ENCODE results near the gene OGA.

The OGA gene

DNA sequence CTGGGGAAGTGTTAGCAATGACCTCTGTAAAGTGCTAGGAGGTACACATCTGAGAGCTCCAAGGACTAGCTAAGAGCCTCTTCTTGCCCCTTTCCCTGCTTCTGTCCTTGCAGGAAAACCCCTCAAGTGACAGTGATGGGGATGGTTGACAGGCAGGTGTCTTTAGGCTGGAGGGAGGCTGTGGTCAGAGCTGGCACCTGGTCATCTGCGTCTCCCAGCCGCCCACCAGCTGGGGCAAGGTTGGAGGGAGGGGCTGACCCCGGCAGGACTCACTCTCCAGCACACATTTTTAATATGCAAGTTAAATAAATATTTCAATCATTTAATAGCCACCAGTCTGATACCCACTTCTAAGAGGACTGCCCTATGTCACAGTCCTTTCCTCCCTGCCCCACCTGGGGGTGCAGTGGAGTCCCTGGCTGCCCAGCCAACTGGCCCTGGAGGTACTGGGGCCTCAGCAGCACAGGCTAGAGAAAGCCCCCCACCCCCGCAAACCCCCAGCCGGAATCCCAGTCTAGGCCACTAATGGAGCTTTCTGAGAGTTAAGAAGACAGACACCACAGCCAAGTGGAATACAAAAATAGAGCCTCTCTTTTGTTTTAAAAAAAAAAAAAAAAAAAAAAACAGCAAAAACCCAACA lies 48.6 kb downstream of the OGA start:
- no peaks in the 10 kb centered on the region for H3K9me3 ChIP-seq
- peaks cover 0 to 67% of the 10 kb centered on the region in 2 donors for H3K27me3 ChIP-seq
- DNase-seq: no peak
- no peak overlapping the region for H3K27ac ChIP-seq
- TF ChIP-seq, protein P1, sequence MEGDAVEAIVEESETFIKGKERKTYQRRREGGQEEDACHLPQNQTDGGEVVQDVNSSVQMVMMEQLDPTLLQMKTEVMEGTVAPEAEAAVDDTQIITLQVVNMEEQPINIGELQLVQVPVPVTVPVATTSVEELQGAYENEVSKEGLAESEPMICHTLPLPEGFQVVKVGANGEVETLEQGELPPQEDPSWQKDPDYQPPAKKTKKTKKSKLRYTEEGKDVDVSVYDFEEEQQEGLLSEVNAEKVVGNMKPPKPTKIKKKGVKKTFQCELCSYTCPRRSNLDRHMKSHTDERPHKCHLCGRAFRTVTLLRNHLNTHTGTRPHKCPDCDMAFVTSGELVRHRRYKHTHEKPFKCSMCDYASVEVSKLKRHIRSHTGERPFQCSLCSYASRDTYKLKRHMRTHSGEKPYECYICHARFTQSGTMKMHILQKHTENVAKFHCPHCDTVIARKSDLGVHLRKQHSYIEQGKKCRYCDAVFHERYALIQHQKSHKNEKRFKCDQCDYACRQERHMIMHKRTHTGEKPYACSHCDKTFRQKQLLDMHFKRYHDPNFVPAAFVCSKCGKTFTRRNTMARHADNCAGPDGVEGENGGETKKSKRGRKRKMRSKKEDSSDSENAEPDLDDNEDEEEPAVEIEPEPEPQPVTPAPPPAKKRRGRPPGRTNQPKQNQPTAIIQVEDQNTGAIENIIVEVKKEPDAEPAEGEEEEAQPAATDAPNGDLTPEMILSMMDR (IDR thresholded peaks at IDR 0.05): no peak
- H3K4me1 ChIP-seq: peaks cover 0 to 10% (median 6%) of the 10 kb centered on the region in 4 donors
- no peak overlapping the region for H3K4me3 ChIP-seq
- intact Hi-C loops (cut with DNase I; ENCODE audit: low total_unique reads): loop anchor here (10.0 kb wide), 1 partner anchor 185 kb away; the partner anchor contains the start of genes DPCD and POLL
- no peaks in the 10 kb centered on the region for H3K36me3 ChIP-seq

DNA sequence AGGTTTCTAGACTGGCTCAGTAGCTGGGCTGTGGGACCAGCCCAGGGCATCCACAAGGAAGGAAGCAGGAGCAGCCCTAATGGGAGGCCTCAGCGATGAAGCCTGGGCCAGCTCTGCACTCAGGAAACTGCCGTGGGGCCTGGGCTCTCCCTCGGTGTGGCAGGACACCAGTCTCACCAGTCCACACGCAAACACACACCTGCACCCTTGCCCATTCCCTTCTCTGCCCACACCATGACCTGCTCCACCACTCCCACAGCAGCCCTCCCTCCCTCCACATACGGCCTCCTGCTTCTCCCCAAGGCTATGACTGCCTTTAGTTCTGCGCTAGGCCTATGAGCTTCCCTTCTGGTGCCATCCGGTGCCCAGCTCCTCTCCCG lies 49.5 kb downstream of the OGA start:
- peaks cover 0 to 61% of the 10 kb centered on the region in 2 donors for H3K27me3 ChIP-seq
- TF ChIP-seq, protein P1 (IDR thresholded peaks at IDR 0.05): no peak
- no peak for DNase-seq
- intact Hi-C loops (cut with DNase I; ENCODE audit: low total_unique reads): no loop called here
- H3K4me1 ChIP-seq: peaks cover 0 to 7% (median 2%) of the 10 kb centered on the region in 4 donors
- H3K36me3 ChIP-seq: no peaks in the 10 kb centered on the region
- H3K4me3 ChIP-seq: no peak overlapping the region
- no peak overlapping the region for H3K27ac ChIP-seq
- no peaks in the 10 kb centered on the region for H3K9me3 ChIP-seq

DNA sequence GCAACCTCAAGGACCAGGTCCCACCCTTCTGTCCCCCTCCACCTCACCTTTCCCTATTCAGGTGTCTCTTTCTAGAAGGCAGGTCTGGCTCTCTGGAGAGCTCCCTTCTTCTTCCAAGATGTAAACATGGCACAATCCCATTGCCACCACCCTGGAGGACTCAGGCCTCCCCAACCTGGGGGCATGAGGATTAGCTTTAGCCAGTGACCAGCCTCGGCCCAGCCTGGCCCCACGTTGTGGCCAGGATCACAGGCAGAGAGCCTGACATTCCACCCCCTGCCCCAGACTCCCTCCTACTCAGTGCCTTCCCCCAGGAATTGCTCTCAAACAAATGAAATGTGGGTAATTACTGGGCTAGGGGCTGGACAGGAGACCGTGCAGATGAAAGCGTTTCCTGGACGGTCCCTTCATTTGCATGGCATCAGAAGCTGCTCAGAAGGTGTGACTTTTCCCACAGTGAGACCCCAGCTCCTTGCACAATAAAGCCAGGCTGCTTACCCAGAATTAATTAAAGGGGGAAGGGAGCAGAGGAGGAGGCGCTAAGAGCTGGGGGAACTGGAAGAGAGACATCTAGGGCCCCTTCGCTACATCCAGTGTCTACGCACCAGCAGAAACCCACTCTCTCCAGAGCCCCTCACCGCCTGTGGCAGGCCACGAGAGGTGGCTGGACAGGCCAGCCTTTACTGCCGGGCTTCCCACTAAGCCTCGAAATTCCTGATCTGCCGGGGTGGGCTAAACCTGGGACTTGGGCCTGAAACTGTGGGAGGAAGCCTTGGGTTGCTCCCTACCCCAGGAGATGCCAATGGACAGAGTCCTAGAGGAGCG lies 50.1 kb downstream of the OGA start:
- H3K27ac ChIP-seq: no peak overlapping the region
- H3K36me3 ChIP-seq: no peaks in the 10 kb centered on the region
- H3K27me3 ChIP-seq: peaks cover 0 to 62% of the 10 kb centered on the region in 2 donors
- no peak overlapping the region for H3K4me3 ChIP-seq
- H3K9me3 ChIP-seq: no peaks in the 10 kb centered on the region
- TF ChIP-seq, protein P1 (IDR thresholded peaks at IDR 0.05): no peak
- H3K4me1 ChIP-seq: peaks cover 0 to 1% (median under 1%) of the 10 kb centered on the region in 4 donors
- no peak for DNase-seq
- intact Hi-C loops (cut with DNase I; ENCODE audit: low total_unique reads): no loop called here

DNA sequence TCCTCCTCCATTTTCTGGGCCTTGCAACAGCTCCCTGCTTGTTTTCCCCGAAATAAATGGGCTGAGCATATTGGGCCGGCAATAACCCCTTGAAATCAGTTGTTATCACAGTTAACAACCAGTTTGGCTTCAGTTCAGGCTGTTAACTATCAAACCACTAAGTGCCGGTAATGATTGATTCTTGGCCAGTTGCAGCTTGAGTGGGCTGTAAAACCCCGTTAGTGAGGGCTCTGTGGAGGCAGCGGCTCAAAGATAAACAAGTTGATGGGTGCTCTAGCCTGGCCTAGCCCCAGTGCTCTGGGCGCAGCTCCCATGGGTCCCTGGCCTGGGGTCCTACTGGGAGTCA lies 50.7 kb downstream of the OGA start:
- DNase-seq: no peak

DNA sequence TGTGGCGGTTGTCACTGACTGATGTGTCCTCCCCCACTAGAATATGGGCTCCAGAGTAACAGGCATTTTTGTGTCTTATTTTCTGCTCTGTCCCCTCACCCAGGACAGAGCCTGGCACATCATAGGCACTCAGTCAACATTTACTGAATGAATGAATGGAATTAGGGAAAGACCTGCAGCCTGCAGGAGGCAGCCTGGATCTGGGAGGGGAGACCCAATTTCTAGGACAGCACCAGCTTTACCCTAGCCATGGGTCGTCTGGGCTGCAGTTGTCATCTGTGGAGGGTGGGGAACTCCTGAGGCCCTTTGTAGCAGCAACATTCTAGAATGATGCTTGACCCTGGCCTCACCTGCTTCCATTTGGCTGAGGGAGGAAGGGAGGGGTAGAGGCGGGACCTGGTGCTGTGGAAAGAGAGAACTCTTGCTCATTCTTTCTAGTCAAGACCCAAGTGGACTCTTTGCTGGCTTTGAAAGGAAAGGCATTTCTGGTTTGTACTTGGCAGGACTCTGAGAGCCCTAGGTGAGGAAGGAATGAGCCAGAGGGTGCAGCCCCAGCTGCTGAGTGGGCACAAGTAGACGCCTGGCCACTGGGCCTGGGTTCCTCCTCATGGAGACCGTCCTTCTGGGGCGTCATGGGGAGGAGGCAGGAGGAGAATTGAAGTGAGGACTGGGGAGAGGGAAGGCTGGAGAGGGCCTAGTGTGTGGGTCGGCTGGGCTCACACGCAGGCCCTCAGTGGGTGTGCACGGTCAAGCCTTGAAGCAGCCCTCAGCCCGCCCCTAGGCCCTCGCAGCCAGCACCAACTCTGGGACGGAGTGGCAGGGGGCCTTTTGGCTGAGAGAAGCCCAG lies 51.3 kb downstream of the OGA start:
- Histone ChIP-seq H3K4me1 (no peaks in the 10 kb centered on the region), H3K27me3 (peaks cover 0 to 58% of the 10 kb centered on the region in 2 donors), H3K9me3 (no peaks in the 10 kb centered on the region), H3K4me3 (no peak overlapping the region), H3K36me3 (no peaks in the 10 kb centered on the region), H3K27ac (no peak overlapping the region)
- TF ChIP-seq, protein P1 (IDR thresholded peaks at IDR 0.05): no peak
- DNase-seq: no peak
- intact Hi-C loops (cut with DNase I; ENCODE audit: low total_unique reads): no loop called here

More for the DNA sequence above, 50.7 kb downstream of the OGA start:
- TF ChIP-seq, protein P1 (IDR thresholded peaks at IDR 0.05): no peak
- intact Hi-C loops (cut with DNase I; ENCODE audit: low total_unique reads): no loop called here
- no peaks in the 10 kb centered on the region for H3K4me1 ChIP-seq
- no peaks in the 10 kb centered on the region for H3K36me3 ChIP-seq
- H3K27me3 ChIP-seq: peaks cover 0 to 61% of the 10 kb centered on the region in 2 donors
- no peak overlapping the region for H3K4me3 ChIP-seq
- no peak overlapping the region for H3K27ac ChIP-seq
- no peaks in the 10 kb centered on the region for H3K9me3 ChIP-seq

Data from tibial artery (tissue), 4 donors.